Non-pigmented ciliary epithelial cell (primary cell): ENCODE measurements around the gene FRY.
"Not testable (repeated sequence)": the region's sequence is repeated elsewhere in the genome, so short reads cannot be mapped to it uniquely, and the experiment has no call there.

Experiments used
- DNase-seq: peaks from one replicate; pipeline ENCODE4 v3.0.0-alpha.2; 2010; ENCODE audit warnings: low read depth

FRY gene

GRCh38 chr13:32041429-32041828 lies 9.9 kb downstream of the FRY start:
- DNase-seq: no peak

GRCh38 chr13:32042551-32042950 lies 11.0 kb downstream of the FRY start:
- no peak for DNase-seq

- DNase-seq: no peak
Measured at GRCh38 chr13:32044446-32044845, 12.9 kb downstream of the FRY start.

GRCh38 chr13:32045537-32045936 lies 14.0 kb downstream of the FRY start:
- DNase-seq: no peak

GRCh38 chr13:32045982-32046785 lies 14.6 kb downstream of the FRY start:
- DNase-seq: peak; percentile 22

GRCh38 chr13:32047088-32047487 lies 15.5 kb downstream of the FRY start:
- no peak for DNase-seq

GRCh38 chr13:32047793-32048192 lies 16.2 kb downstream of the FRY start:
- DNase-seq: no peak

GRCh38 chr13:32048816-32049215 lies 17.2 kb downstream of the FRY start:
- DNase-seq: no peak

- no peak for DNase-seq
Measured at GRCh38 chr13:32051156-32051555, 19.6 kb downstream of the FRY start.

GRCh38 chr13:32056316-32056715 lies 24.7 kb downstream of the FRY start:
- DNase-seq: no peak

- not testable (repeated sequence) for DNase-seq
Measured at GRCh38 chr13:32057325-32057724, 25.8 kb downstream of the FRY start.

- DNase-seq: no peak
Measured at GRCh38 chr13:32059511-32059984, 28.0 kb downstream of the FRY start.

- no peak for DNase-seq
Measured at GRCh38 chr13:32060401-32060878, 28.9 kb downstream of the FRY start.

- DNase-seq: no peak
Measured at GRCh38 chr13:32063619-32064233, 32.2 kb downstream of the FRY start.

- DNase-seq: no peak
Measured at GRCh38 chr13:32067149-32067961, 35.8 kb downstream of the FRY start.

- no peak for DNase-seq
Measured at GRCh38 chr13:32068255-32068654, 36.7 kb downstream of the FRY start.

- DNase-seq: no peak
Measured at GRCh38 chr13:32073180-32073864, 41.7 kb downstream of the FRY start.

GRCh38 chr13:32075170-32075851 lies 43.7 kb downstream of the FRY start:
- DNase-seq: no peak

- DNase-seq: no peak
Measured at GRCh38 chr13:32079587-32079986, 48.0 kb downstream of the FRY start.

- DNase-seq: no peak
Measured at GRCh38 chr13:32080328-32080744, 48.8 kb downstream of the FRY start.

GRCh38 chr13:32081591-32081990 lies 50.0 kb downstream of the FRY start:
- no peak for DNase-seq
